Activated CD4-positive, alpha-beta T cell treated with anti-CD3 and anti-CD28 coated beads, Interleukin-2, amount 50 U/mL, for 1 hour (primary cell): ENCODE data around the gene RAE1.

Experiments used
- DNase-seq: peaks from one replicate; pipeline ENCODE4 v3.0.0-alpha.2; 2020

RAE1 gene

GRCh38 chr20:57390604-57391438 lies 39.8 kb downstream of the RAE1 start, which contains the start of gene RBM38:
TSS of gene RBM38 (plus strand) at chr20:57391396. CDS start at chr20:57391582, 186 bp downstream.
- DNase-seq, result peak; percentile 70

- DNase-seq, result no peak
Observed at GRCh38 chr20:57391439-57392301, 40.6 kb downstream of the RAE1 start.

GRCh38 chr20:57392512-57393271 lies 41.6 kb downstream of the RAE1 start:
- peak; percentile 81 for DNase-seq

- DNase-seq, result no peak
Observed at GRCh38 chr20:57393321-57394120, 42.5 kb downstream of the RAE1 start.

GRCh38 chr20:57394121-57395082 lies 43.3 kb downstream of the RAE1 start:
- DNase-seq, result no peak

- DNase-seq, result no peak
Observed at GRCh38 chr20:57395111-57395966, 44.3 kb downstream of the RAE1 start.

- no peak for DNase-seq
Observed at GRCh38 chr20:57396212-57396983, 45.3 kb downstream of the RAE1 start.

GRCh38 chr20:57396984-57397692 lies 46.1 kb downstream of the RAE1 start:
- DNase-seq, result no peak

GRCh38 chr20:57397693-57398108 lies 46.6 kb downstream of the RAE1 start:
- peak; percentile 69 for DNase-seq

- DNase-seq, result peak; percentile 92
Observed at GRCh38 chr20:57398231-57398821, 47.3 kb downstream of the RAE1 start.

- no peak for DNase-seq
Observed at GRCh38 chr20:57398901-57399535, 48.0 kb downstream of the RAE1 start.

- DNase-seq, result no peak
Observed at GRCh38 chr20:57399587-57400155, 48.6 kb downstream of the RAE1 start.

- DNase-seq, result no peak
Observed at GRCh38 chr20:57400231-57400701, 49.2 kb downstream of the RAE1 start.

- no peak for DNase-seq
Observed at GRCh38 chr20:57400821-57401564, 49.9 kb downstream of the RAE1 start.

- DNase-seq, result no peak
Observed at GRCh38 chr20:57401565-57401918, 50.5 kb downstream of the RAE1 start.
